Measurements from ENCODE around the gene IPO13.

The IPO13 gene

DNA sequence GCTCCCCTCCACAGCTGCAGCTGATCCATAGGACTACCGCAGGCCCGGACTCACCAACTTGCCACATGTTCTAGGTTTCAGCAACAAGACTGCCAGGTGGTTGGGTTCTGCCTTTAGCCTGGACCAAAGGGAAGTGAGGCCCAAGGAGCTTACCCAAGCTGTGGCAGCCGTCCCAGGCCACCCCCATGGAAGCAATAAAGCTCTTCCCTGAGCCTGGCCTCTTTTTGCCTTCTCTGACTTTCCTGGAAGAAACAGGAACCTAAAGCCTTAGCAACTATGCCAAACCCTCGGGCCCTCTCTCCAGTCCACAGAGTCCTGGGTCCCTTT lies 15.8 kb upstream of the IPO13 start:
- FAIRE-seq, result no peak

DNA sequence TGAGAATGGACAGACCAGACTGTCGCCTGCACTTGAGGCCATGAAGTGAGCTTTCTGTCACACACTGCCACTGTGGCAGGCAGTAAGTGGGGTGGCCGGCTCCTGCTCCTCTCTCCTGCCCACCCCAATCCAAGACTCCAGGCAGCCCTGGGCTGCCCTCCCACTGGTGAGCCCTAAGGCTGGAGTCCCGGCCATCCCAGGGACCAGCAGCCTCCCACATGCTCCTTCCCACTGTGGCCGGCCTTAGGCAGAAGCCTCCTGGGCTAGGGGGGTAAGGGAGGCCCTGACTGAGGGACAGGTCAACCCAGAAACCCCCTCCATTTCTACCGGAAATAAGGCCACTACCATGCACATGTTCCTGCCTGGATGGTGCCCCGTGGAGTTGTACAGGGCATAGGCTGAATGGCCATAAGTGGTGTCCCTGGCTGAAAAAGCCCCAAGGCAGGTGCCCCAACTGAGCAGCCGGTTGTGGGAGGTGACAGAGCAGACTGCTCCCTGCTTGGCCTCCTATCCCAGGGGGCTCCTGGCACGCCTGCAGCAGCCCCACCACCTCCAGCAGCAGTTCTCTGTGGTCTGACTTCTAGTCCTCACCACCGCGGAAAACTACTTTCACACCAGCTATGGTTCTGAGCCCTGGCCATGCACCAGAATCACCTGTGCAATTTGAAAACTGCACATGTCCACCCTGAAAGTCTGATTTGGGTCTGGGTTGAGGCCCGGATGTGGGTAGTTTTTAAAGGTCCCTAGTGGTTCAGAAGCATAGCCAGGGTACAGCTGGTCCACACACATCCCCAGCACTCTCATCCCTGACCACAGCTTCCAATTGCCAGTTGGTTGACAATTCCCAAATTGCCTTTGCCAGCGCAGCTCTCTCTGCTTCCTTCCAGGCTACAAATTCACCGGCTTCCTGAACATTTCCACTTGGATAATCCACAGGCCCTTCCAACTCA lies 14.8 kb upstream of the IPO13 start:
- FAIRE-seq, result no peak

DNA sequence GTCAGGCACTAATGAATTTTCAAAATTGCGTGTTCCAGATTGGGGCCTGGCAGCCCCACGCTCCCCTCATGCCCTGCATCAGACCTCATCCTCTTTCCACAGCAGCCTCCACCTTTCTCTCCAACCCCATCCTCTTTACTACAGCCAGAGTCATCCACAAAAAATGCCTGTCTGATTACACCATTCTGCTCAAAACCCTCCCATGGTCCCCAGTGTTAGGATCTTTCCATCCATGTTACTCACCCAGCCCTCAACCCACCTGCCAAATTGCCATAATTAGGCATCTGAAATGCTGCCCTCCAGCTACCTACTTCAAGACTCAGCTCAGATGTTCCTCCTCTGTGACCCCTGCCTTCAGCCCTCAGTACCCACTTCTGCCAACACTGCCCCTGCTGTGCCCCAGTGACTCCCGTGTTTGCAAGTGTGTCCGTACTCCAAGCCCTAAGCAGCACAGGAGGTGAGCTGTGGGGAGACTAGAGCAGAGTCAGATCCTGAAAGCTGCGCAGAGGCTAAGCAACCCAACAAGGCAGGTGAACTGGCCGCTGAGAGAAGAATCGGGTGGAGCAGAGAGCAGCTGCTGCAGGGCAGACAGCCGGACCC lies 13.9 kb upstream of the IPO13 start:
- FAIRE-seq, result no peak

DNA sequence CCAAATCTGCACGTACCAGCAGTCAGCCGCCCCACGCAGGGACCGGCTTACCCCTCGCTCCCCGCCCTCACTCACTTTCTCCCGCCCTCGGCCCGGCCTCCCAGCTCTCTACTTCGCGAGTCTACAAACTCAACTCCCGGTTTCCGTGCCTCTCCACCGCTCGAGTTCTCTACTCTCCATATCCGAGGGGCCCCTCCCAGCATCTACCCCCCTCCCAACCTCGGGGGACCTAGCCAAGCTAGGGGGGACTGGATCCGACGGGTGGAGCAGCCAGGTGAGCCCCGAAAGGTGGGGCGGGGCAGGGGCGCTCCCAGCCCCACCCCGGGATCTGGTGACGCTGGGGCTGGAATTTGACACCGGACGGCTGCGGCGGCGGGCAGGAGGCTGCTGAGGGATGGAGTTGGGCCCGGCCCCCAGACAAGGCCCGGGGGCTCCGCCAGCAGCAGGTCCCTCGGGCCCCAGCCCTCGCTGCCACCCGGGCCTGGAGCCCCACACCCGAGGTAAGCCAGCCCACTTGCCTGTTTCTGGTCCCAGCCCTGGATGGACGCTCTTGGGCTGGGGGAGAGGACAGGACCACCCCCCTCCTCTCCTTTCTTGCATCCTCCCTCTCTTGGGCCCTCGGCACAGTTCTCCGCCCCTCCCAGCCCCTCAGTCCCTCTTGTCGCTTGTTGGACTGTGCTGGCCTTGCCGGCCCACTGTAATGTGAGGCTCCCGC lies 13.2 kb upstream of the IPO13 start, which contains the start of gene ARTN:
Gene ARTN (plus strand): TSS at position 416 of the 715 bp plus-strand sequence. CDS start 1,856 bp downstream, outside the sequence.
- FAIRE-seq, result no peak

DNA sequence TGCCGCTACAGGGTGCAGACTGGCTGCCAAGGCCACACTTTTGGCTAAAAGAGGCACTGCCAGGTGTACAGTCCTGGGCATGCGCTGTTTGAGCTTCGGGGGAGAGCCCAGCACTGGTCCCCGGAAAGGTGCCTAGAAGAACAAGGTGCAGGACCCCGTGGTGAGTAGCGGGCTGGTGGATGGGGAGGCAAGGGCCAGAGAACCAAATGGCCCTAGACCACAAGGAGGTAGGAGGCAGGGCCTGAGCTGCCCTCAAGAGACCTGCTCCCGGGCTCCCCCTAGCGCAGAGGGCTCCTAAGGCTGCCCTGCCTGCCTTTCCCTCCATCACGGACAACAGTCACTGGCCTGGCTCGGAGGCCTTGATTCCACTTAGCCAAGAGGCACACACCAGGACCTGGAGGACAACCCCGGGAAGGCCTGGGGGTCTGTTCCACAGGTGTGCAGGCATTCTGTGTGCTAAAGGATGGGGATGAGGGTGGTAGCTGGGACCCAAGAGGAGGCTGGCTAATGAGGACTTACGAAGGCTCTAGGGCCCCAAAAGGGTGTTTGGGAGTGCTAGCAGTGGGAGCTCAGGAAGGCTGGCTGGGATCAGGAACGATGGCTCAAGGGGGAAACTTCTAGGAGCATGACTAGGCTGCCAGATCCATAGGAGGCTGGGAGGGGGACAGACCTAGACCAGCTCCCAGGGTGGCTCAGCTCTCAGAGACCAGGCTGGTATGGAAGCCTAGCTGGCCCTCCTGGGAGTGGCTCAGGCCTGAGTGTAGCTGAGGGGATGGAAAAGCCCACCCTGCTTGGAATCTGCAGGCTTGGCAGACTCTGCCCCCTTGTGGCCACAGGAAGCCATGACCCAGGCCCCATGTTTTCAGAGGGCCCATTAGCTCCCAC lies 12.4 kb upstream of the IPO13 start:
- FAIRE-seq, result no peak

DNA sequence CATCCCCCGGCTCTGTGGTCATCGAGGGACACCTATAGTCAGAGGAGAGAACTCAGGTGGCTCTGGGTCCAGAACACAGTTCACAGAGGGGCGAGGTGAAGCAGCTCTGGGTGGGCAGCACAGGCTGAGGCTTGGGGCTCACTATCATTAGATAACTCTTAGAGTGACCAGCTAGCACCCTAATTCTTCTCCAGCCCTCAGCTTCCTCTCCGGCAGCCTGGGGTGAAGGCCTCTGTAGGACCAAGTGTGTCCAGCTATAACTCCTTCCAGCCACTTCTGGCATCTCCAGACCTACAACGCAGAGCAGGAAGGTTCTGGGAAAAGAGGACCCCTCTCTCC lies 11.8 kb upstream of the IPO13 start:
- FAIRE-seq, result no peak

DNA sequence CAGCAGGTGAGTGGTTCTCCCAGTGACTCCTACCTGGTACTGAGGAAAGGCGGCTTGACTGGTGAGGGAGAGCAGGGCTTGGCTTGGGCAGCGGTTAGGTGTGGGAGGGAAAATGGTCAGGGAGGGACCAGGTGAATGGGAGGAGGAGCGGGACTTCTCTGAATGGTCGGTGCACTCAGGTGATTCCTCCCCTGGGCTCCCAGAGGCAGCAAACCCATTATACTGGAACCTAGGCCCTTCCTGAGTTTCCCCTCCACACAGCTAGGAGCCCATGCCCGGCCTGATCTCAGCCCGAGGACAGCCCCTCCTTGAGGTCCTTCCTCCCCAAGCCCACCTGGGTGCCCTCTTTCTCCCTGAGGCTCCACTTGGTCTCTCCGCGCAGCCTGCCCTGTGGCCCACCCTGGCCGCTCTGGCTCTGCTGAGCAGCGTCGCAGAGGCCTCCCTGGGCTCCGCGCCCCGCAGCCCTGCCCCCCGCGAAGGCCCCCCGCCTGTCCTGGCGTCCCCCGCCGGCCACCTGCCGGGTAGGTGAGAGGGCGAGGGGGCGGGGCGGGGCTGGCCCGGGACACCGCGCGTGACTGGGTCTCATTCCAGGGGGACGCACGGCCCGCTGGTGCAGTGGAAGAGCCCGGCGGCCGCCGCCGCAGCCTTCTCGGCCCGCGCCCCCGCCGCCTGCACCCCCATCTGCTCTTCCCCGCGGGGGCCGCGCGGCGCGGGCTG lies 10.9 kb upstream of the IPO13 start:
- no peak for FAIRE-seq

DNA sequence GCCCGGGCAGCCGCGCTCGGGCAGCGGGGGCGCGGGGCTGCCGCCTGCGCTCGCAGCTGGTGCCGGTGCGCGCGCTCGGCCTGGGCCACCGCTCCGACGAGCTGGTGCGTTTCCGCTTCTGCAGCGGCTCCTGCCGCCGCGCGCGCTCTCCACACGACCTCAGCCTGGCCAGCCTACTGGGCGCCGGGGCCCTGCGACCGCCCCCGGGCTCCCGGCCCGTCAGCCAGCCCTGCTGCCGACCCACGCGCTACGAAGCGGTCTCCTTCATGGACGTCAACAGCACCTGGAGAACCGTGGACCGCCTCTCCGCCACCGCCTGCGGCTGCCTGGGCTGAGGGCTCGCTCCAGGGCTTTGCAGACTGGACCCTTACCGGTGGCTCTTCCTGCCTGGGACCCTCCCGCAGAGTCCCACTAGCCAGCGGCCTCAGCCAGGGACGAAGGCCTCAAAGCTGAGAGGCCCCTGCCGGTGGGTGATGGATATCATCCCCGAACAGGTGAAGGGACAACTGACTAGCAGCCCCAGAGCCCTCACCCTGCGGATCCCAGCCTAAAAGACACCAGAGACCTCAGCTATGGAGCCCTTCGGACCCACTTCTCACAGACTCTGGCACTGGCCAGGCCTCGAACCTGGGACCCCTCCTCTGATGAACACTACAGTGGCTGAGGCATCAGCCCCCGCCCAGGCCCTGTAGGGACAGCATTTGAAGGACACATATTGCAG lies 10.2 kb upstream of the IPO13 start:
- FAIRE-seq, result no peak

DNA sequence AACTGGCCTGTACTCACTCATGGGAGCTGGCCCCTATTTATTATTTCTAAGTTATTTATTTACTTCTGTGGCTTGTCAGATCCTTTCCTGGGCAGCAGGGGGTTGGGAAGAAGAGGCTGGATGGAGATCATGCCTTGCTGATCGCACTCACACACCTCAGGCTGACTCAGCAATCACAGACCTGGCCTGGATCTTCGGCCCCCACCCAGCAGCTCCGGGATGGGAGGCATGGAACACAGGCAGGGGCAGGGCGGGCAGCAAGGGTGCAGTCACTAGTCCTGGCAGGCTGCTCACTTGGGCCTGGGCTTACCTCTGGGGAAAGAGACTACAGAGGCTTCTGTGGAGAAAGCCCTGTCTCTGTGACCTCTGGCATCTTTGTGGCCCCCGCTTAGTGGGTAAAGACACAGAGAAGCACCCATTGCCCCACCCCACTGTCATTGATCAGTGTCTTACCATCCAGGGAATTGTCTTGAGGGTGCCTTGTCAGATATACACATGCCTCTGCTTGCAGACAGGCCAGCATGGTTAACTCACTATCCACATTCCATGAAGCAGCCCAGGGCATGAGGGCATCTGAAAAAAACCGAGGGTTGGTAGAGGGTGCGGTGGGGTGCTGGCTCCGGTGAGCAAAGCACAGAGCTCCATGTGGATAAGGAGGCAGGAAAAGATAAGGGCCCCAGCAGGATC lies 9.4 kb upstream of the IPO13 start:
- no peak for FAIRE-seq

DNA sequence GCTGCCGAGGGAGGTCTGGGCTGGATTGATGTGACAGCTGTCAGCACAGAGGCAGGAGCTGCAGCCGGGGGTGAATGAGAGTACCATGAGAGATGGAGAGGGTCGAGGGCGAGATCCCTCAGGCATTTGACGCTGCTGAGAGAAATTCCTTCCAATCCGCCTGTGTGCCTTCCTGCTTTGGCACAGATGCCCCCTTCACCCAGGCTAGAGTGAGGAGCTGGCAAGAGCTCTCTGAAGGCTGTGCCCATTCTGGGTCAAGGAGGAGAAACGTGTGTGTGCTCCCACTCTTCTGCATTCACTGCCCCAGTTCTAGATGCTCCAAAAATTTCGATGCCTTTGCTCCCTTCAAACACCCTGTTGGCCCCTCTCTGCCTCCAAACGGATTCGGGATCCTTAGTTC lies 8.4 kb upstream of the IPO13 start:
- FAIRE-seq, result no peak

DNA sequence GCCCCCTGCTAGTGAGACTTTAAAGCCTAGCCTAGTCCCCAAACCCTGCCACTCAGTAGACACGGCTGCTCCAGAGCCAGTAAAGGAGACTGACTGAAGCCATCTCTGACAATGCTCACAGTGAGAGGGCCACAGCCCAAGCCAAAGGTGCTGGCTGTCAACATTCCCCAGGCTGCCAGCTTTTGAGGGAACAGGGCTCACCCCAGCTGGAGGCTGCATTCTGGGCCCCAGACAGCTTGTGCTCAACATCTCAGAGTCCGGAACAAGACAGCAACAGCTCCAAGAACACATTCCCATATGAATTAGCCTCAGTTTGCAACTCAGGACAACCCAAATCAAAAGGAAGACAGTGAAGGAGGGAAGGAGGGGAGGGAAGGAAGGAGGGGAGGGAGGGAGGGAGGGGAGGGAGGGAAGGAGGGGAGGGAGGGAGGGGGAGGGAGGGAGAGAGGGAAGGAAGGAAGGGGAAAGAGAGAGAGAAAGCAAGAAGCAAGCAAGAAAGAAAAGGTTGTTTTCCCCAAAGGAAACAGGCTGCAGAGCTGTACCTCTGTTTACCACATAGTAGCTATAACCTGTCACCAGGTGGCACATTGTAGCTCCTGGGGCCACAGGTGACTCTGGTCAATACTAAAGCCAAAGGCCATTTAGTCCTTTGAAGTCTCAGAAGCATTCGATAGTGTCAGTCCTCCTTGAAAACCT lies 7.7 kb upstream of the IPO13 start:
- FAIRE-seq, result no peak

DNA sequence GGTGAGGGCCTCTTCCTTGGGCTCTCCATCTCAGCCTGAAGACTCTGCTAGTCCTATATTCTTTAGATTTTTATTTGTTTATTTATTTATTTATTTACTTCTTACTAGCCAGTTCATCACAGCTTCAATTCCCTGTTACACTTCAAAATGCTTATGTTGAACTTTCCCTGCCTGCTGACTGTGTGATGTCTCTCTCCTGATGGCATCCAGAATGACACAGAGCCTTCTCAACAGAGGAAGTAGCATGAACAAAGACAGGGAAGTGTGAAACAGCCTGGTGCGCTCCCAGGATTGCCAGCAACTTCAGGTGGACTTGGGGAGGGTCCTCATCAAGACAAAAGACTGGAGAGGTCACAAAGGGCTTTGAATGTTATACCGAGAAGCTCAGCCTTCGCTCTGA lies 4.3 kb upstream of the IPO13 start:
- no peak for FAIRE-seq

DNA sequence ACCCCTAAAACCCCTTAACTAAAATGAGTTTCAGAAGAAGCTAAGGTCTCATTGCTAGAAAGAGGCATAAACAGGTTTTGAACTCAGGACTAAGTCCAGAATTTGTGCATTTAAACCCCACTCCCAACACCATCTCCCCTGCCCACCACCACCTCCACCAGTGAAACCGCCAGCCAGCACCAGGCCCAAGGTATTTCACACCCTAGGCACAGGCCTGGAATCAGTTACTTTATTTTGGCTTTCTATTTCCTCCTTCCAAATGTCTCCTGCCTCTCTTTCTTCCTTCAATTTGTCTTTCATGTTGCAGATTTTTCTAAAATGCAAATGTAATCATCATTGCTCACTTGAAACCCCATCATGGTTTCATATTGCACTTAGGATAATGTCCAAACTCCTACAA lies 1.9 kb upstream of the IPO13 start:
- FAIRE-seq, result no peak

DNA sequence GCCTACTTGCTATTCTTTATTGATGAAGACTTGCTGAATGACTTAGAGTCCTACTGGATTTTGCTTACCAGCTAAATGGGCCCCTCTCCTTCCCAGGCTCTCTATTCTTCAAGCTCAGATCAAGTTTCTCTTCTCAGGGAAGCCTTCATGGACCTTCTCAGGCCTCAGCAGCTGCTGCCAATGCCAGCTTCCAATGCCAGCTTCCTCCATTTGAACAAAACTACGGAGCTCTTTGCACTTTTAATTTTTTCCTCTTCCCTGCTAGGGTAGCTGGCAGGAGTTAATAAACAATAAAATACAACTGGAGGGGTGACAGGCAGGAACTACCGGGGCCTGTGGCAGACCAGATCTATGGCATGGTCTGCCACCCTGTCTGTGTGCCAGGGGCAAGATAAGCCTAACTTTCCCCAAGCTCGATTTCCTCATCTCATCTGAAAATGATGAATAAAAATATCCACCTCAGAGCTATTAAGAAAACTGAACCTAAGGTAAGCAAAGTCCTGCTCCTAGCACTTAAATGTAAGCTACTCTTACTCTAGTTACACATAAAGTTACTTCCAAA lies 995 bp upstream of the IPO13 start:
- no peak for FAIRE-seq

DNA sequence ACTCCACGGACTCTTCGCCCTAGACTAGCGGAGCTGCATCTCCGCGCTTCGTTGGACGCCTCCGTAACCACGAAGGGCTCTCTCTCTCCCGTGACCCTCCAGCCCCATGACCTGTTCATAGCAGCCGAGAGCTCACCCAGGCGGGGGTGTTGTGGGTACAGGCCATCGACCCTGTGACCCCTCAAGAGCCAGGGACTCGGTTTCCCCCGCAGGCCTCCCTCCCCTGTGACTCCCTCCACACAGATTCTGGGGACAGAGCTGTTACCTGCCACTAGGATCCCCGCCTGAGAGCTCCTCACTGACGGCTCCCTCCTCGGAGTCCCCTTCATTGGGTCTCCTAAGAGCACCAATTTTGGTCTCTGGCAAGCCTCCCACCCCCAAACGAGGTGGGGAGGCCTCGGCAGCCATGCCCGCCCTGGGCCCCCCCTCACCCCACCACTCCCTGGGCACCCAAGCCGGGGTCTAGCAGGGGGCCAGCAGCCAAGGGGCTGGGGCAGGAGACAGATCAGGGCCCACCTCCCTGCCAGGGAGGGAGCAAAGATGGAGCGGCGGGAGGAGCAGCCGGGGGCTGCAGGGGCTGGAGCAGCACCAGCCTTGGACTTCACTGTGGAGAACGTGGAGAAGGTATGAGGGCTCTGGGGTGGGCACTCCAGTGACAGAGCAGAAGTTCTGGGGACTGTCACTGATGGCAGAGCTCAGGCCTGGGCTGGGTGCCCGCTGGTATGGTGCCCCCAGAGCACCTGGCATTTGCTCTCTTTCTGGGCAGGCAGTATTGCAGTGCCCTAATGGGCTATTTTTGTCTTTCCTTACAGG lies 517 bp downstream of the IPO13 start:
- no peak for FAIRE-seq

DNA sequence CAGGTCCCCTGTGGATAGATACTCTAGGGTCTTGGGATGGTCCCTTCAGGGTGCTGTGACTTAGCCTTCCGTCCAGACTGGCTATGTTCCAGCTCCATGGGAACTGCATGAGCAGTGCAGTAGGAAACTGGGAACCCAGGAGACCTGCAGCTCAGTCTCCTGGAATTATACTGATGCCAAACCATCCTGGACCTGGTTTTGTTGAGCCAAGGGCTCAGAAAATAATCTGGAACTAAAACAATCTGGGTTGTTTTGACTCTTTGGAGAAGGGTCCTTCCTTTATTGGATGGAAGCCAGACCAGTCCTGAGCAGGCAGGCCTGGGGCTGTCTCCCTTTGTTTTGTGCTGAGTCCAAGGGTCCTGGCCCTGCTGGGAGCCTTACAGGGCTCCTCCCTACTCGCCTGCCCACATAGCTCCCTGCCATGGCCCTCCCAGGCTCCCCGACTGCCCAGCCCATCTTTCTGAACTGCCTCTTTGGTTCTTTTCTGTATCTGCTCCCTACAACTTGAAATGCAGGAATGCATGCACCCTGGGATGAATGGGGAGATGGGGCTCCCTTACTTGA lies 1.2 kb downstream of the IPO13 start:
- no peak for FAIRE-seq

DNA sequence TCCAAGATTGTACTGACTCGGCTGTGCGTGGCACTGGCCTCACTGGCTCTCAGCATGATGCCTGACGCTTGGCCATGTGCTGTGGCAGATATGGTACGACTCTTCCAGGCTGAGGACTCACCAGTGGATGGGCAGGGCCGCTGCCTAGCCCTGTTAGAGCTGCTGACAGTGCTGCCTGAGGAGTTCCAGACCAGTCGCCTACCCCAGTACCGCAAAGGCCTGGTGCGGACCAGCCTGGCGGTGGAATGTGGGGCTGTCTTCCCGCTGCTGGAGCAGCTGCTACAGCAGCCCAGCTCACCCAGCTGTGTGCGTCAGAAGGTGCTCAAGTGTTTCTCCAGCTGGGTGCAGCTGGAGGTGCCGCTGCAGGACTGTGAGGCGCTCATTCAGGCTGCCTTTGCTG lies 2.9 kb downstream of the IPO13 start:
- no peak for FAIRE-seq

Data from A204.1 (cell line).